HG02884 (cell line): Measurements from ENCODE around the gene MOB1A.
A peak's percentile ranks its signal among the peaks of the same experiment; 100 is the strongest.
"Not testable (repeated sequence)": the region's sequence is repeated elsewhere in the genome, so short reads cannot be mapped to it uniquely, and the experiment has no call there.

Source experiments
- ATAC-seq: cut with Tn5 transposase; IDR thresholded peaks from one replicate; pipeline ENCODE4 v1.9.1; 2021; ENCODE audit warnings: mild to moderate bottlenecking, moderate library complexity; ENCODE audit not compliant: unreplicated experiment

MOB1A gene

GRCh38 chr2:74178211-74179062, at the start of gene MOB1A:
Gene MOB1A, minus strand, starts transcription at chr2:74178879. Its CDS starts 205 bp downstream, at chr2:74178674.
- peak; percentile 86 for ATAC-seq

- no peak for ATAC-seq
These were observed 49.0 kb upstream of the MOB1A start for GRCh38 chr2:74227646-74228045.

- ATAC-seq, result no peak
These were observed 48.1 kb upstream of the MOB1A start for GRCh38 chr2:74226648-74227213.

- no peak for ATAC-seq
These were observed 47.2 kb upstream of the MOB1A start for GRCh38 chr2:74225698-74226459.

GRCh38 chr2:74223941-74224770, 45.5 kb upstream of the MOB1A start:
- ATAC-seq, result no peak

- ATAC-seq, result no peak
These were observed 43.6 kb upstream of the MOB1A start for GRCh38 chr2:74222300-74222650.

GRCh38 chr2:74221604-74222299, 43.1 kb upstream of the MOB1A start:
- ATAC-seq, result no peak

GRCh38 chr2:74221091-74221490, 42.4 kb upstream of the MOB1A start:
- no peak for ATAC-seq

GRCh38 chr2:74219846-74220486, 41.3 kb upstream of the MOB1A start:
- no peak for ATAC-seq

- no peak for ATAC-seq
These were observed 38.0 kb upstream of the MOB1A start for GRCh38 chr2:74216642-74217041.

- ATAC-seq, result not testable (repeated sequence)
These were observed 37.1 kb upstream of the MOB1A start for GRCh38 chr2:74215771-74216170.

- no peak for ATAC-seq
These were observed 34.2 kb upstream of the MOB1A start for GRCh38 chr2:74212702-74213410.

GRCh38 chr2:74206180-74206688, 27.6 kb upstream of the MOB1A start:
- peak; percentile 68 for ATAC-seq

- ATAC-seq, result no peak
These were observed 26.9 kb upstream of the MOB1A start for GRCh38 chr2:74205596-74205995.

- ATAC-seq, result no peak
These were observed 26.4 kb upstream of the MOB1A start for GRCh38 chr2:74205113-74205512.

GRCh38 chr2:74204436-74204835, 25.8 kb upstream of the MOB1A start:
- no peak for ATAC-seq

- no peak for ATAC-seq
These were observed 22.9 kb upstream of the MOB1A start for GRCh38 chr2:74201596-74201995.

- no peak for ATAC-seq
These were observed 22.5 kb upstream of the MOB1A start for GRCh38 chr2:74201196-74201595.

- no peak for ATAC-seq
These were observed 21.2 kb upstream of the MOB1A start for GRCh38 chr2:74199871-74200305.
